ENCODE results near the gene FMO4.
"Not testable (repeated sequence)": the region's sequence is repeated elsewhere in the genome, so short reads cannot be mapped to it uniquely, and the experiment has no call there.

FMO4 gene

GRCh38 chr1:171334024-171334640 is 20.1 kb downstream of the FMO4 start:
- DNase-seq (ENCODE audit: low read depth), result no peak

GRCh38 chr1:171335964-171336363 is 22.0 kb downstream of the FMO4 start:
- H3K27me3 ChIP-seq (replicated peaks; ENCODE audit: control insufficient read depth, insufficient read depth, low read length), result no peaks in the 10 kb centered on the region
- no peak overlapping the region for H3K4me3 ChIP-seq (ENCODE audit: low read length)
- no peak overlapping the region for H3K9ac ChIP-seq (ENCODE audit: low read length)

More at GRCh38 chr1:171334024-171334640, 20.1 kb downstream of the FMO4 start:
- H3K4me1 ChIP-seq (ENCODE audit: control insufficient read depth, insufficient read depth, low read length), result no peaks in the 10 kb centered on the region
- no peaks in the 10 kb centered on the region for H3K36me3 ChIP-seq (ENCODE audit: control insufficient read depth, insufficient read depth, low read length, severe bottlenecking)
- no peaks in the 10 kb centered on the region for H3K9me3 ChIP-seq (ENCODE audit: control insufficient read depth, low read length)
- no peak overlapping the region for H3K9ac ChIP-seq (ENCODE audit: low read length)
- H3K27me3 ChIP-seq (replicated peaks; ENCODE audit: control insufficient read depth, insufficient read depth, low read length), result no peaks in the 10 kb centered on the region
- no peak overlapping the region for H3K4me3 ChIP-seq (ENCODE audit: low read length)

GRCh38 chr1:171339345-171339744 is 25.4 kb downstream of the FMO4 start:
- H3K36me3 ChIP-seq (ENCODE audit: control insufficient read depth, insufficient read depth, low read length, severe bottlenecking); DNase-seq (ENCODE audit: low read depth); H3K9me3 ChIP-seq (ENCODE audit: control insufficient read depth, low read length); H3K4me3 ChIP-seq (ENCODE audit: low read length); H3K9ac ChIP-seq (ENCODE audit: low read length); H3K27me3 ChIP-seq (replicated peaks; ENCODE audit: control insufficient read depth, insufficient read depth, low read length): not testable (repeated sequence)
- peaks cover 17% of the 10 kb centered on the region for H3K4me1 ChIP-seq (ENCODE audit: control insufficient read depth, insufficient read depth, low read length)

More at GRCh38 chr1:171335964-171336363, 22.0 kb downstream of the FMO4 start:
- H3K4me1 ChIP-seq (ENCODE audit: control insufficient read depth, insufficient read depth, low read length), result no peaks in the 10 kb centered on the region
- DNase-seq (ENCODE audit: low read depth), result no peak
- H3K36me3 ChIP-seq (ENCODE audit: control insufficient read depth, insufficient read depth, low read length, severe bottlenecking), result no peaks in the 10 kb centered on the region
- H3K9me3 ChIP-seq (ENCODE audit: control insufficient read depth, low read length), result no peaks in the 10 kb centered on the region

- H3K27me3 ChIP-seq (replicated peaks; ENCODE audit: control insufficient read depth, insufficient read depth, low read length), result no peaks in the 10 kb centered on the region
- H3K4me1 ChIP-seq (ENCODE audit: control insufficient read depth, insufficient read depth, low read length), result peaks cover 30% of the 10 kb centered on the region
- no peaks in the 10 kb centered on the region for H3K9me3 ChIP-seq (ENCODE audit: control insufficient read depth, low read length)
- no peak for DNase-seq (ENCODE audit: low read depth)
- H3K9ac ChIP-seq (ENCODE audit: low read length), result peak overlapping the region; percentile 37
- peak overlapping the region; percentile 65 for H3K4me3 ChIP-seq (ENCODE audit: low read length)
- no peaks in the 10 kb centered on the region for H3K36me3 ChIP-seq (ENCODE audit: control insufficient read depth, insufficient read depth, low read length, severe bottlenecking)
Observed at GRCh38 chr1:171343727-171344472, 29.9 kb downstream of the FMO4 start.

GRCh38 chr1:171344473-171344820 is 30.5 kb downstream of the FMO4 start:
- Histone ChIP-seq H3K27me3 (replicated peaks; ENCODE audit: control insufficient read depth, insufficient read depth, low read length) (no peaks in the 10 kb centered on the region), H3K9ac (ENCODE audit: low read length) (peak overlapping the region; percentile 37), H3K36me3 (ENCODE audit: control insufficient read depth, insufficient read depth, low read length, severe bottlenecking) (no peaks in the 10 kb centered on the region), H3K4me1 (ENCODE audit: control insufficient read depth, insufficient read depth, low read length) (peaks cover 30% of the 10 kb centered on the region), H3K9me3 (ENCODE audit: control insufficient read depth, low read length) (no peaks in the 10 kb centered on the region), H3K4me3 (ENCODE audit: low read length) (peak overlapping the region; percentile 65)
- no peak for DNase-seq (ENCODE audit: low read depth)

GRCh38 chr1:171345536-171345935 is 31.6 kb downstream of the FMO4 start:
- H3K9me3 ChIP-seq (ENCODE audit: control insufficient read depth, low read length), result no peaks in the 10 kb centered on the region
- H3K4me1 ChIP-seq (ENCODE audit: control insufficient read depth, insufficient read depth, low read length), result peaks cover 30% of the 10 kb centered on the region
- no peaks in the 10 kb centered on the region for H3K36me3 ChIP-seq (ENCODE audit: control insufficient read depth, insufficient read depth, low read length, severe bottlenecking)
- no peak overlapping the region for H3K9ac ChIP-seq (ENCODE audit: low read length)
- H3K27me3 ChIP-seq (replicated peaks; ENCODE audit: control insufficient read depth, insufficient read depth, low read length), result no peaks in the 10 kb centered on the region
- DNase-seq (ENCODE audit: low read depth), result peak; percentile 36
- H3K4me3 ChIP-seq (ENCODE audit: low read length), result no peak overlapping the region

- Histone ChIP-seq H3K9me3 (ENCODE audit: control insufficient read depth, low read length) (no peaks in the 10 kb centered on the region), H3K9ac (ENCODE audit: low read length) (no peak overlapping the region), H3K36me3 (ENCODE audit: control insufficient read depth, insufficient read depth, low read length, severe bottlenecking) (no peaks in the 10 kb centered on the region), H3K27me3 (replicated peaks; ENCODE audit: control insufficient read depth, insufficient read depth, low read length) (no peaks in the 10 kb centered on the region), H3K4me3 (ENCODE audit: low read length) (no peak overlapping the region), H3K4me1 (ENCODE audit: control insufficient read depth, insufficient read depth, low read length) (peaks cover 30% of the 10 kb centered on the region)
- DNase-seq (ENCODE audit: low read depth), result no peak
Observed at GRCh38 chr1:171346881-171347280, 32.9 kb downstream of the FMO4 start.

GRCh38 chr1:171350594-171350993 is 36.6 kb downstream of the FMO4 start:
- no peaks in the 10 kb centered on the region for H3K27me3 ChIP-seq (replicated peaks; ENCODE audit: control insufficient read depth, insufficient read depth, low read length)
- peaks cover 2% of the 10 kb centered on the region for H3K4me1 ChIP-seq (ENCODE audit: control insufficient read depth, insufficient read depth, low read length)
- H3K9ac ChIP-seq (ENCODE audit: low read length), result no peak overlapping the region
- no peaks in the 10 kb centered on the region for H3K36me3 ChIP-seq (ENCODE audit: control insufficient read depth, insufficient read depth, low read length, severe bottlenecking)
- DNase-seq (ENCODE audit: low read depth), result no peak
- H3K9me3 ChIP-seq (ENCODE audit: control insufficient read depth, low read length), result no peaks in the 10 kb centered on the region
- no peak overlapping the region for H3K4me3 ChIP-seq (ENCODE audit: low read length)

GRCh38 chr1:171351961-171352360 is 38.0 kb downstream of the FMO4 start:
- Histone ChIP-seq H3K4me1 (ENCODE audit: control insufficient read depth, insufficient read depth, low read length) (no peaks in the 10 kb centered on the region), H3K36me3 (ENCODE audit: control insufficient read depth, insufficient read depth, low read length, severe bottlenecking) (no peaks in the 10 kb centered on the region), H3K9me3 (ENCODE audit: control insufficient read depth, low read length) (no peaks in the 10 kb centered on the region), H3K27me3 (replicated peaks; ENCODE audit: control insufficient read depth, insufficient read depth, low read length) (no peaks in the 10 kb centered on the region), H3K9ac (ENCODE audit: low read length) (no peak overlapping the region), H3K4me3 (ENCODE audit: low read length) (no peak overlapping the region)
- no peak for DNase-seq (ENCODE audit: low read depth)

- Histone ChIP-seq H3K4me3 (ENCODE audit: low read length) (no peak overlapping the region), H3K9me3 (ENCODE audit: control insufficient read depth, low read length) (no peaks in the 10 kb centered on the region), H3K4me1 (ENCODE audit: control insufficient read depth, insufficient read depth, low read length) (no peaks in the 10 kb centered on the region), H3K36me3 (ENCODE audit: control insufficient read depth, insufficient read depth, low read length, severe bottlenecking) (no peaks in the 10 kb centered on the region), H3K27me3 (replicated peaks; ENCODE audit: control insufficient read depth, insufficient read depth, low read length) (no peaks in the 10 kb centered on the region), H3K9ac (ENCODE audit: low read length) (no peak overlapping the region)
- no peak for DNase-seq (ENCODE audit: low read depth)
Observed at GRCh38 chr1:171352554-171352953, 38.6 kb downstream of the FMO4 start.

- DNase-seq (ENCODE audit: low read depth), result no peak
- Histone ChIP-seq H3K4me3 (ENCODE audit: low read length) (no peak overlapping the region), H3K36me3 (ENCODE audit: control insufficient read depth, insufficient read depth, low read length, severe bottlenecking) (no peaks in the 10 kb centered on the region), H3K27me3 (replicated peaks; ENCODE audit: control insufficient read depth, insufficient read depth, low read length) (no peaks in the 10 kb centered on the region), H3K9ac (ENCODE audit: low read length) (no peak overlapping the region), H3K4me1 (ENCODE audit: control insufficient read depth, insufficient read depth, low read length) (no peaks in the 10 kb centered on the region), H3K9me3 (ENCODE audit: control insufficient read depth, low read length) (no peaks in the 10 kb centered on the region)
Observed at GRCh38 chr1:171355727-171356126, 41.7 kb downstream of the FMO4 start.

Data from adipocyte (in vitro differentiated cells).